H1 (cell line): ENCODE results near the gene RHOBTB1. TPM values are rescaled to one million over a fixed set of nuclear protein-coding genes. Genes with fewer than 3 reads are reported as not detected.

Experiments used
- CTCF ChIA-PET: fragments of 300-600 bp; sonication (Branson Sonifier 250); formaldehyde crosslinking; loops from one replicate; lab custom pipeline; 2021; ENCODE audit not compliant: partially characterized antibody; lab: Charles Lee
- POLR2A ChIA-PET: fragments of 300-600 bp; sonication (Branson Sonifier 250); formaldehyde crosslinking; loops from one replicate; lab custom pipeline; 2021; ENCODE audit warnings: inconsistent platforms; ENCODE audit not compliant: partially characterized antibody; lab: Charles Lee
- DNase-seq, 2 experiments: peaks; one replicate each; pipeline versions ENCODE4 v3.0.0 to v3.0.0-alpha.2; 2010 to 2022; ENCODE audit warnings: low spot score in 2 of 2, low read depth in 1 of 2, mixed read lengths in 1 of 2
- FAIRE-seq: peaks from 2 replicates; lab custom pipeline; 2011; peaks lifted over from hg19 to GRCh38; lab: Jason Lieb, UNC
- H2AFZ ChIP-seq: 2 replicates; pipeline ENCODE4 v1.8.1; 2012; ENCODE audit warnings: low read length, inconsistent platforms
- H2AK5ac ChIP-seq: 2 replicates; pipeline ENCODE4 v1.6.1; 2013; ENCODE audit warnings: low read depth, low read length
- H2BK120ac ChIP-seq: replicated peaks from 2 replicates; pipeline ENCODE3; 2013; ENCODE audit warnings: low read depth, low read length, inconsistent platforms
- H2BK12ac ChIP-seq: 2 replicates; pipeline ENCODE4 v1.6.1; 2013; ENCODE audit warnings: low read depth, low read length
- H2BK15ac ChIP-seq: 2 replicates; pipeline ENCODE4 v1.6.1; 2013; ENCODE audit warnings: low read length
- H2BK20ac ChIP-seq: 2 replicates; pipeline ENCODE4 v1.6.1; 2013; ENCODE audit warnings: low read length
- H2BK5ac ChIP-seq: 2 replicates; pipeline ENCODE4 v1.6.1; 2013; ENCODE audit warnings: low read depth, low read length
- H3K14ac ChIP-seq: 2 replicates; pipeline ENCODE4 v1.6.1; 2013; ENCODE audit warnings: inconsistent platforms; ENCODE audit not compliant: insufficient read length
- H3K18ac ChIP-seq: 2 replicates; pipeline ENCODE4 v1.6.1; 2013; ENCODE audit warnings: low read length; ENCODE audit errors: extremely low read depth
- H3K23ac ChIP-seq: 2 replicates; pipeline ENCODE4 v1.6.1; 2013; ENCODE audit warnings: inconsistent platforms; ENCODE audit not compliant: insufficient read length
- H3K23me2 ChIP-seq: 2 replicates; pipeline ENCODE4 v1.6.1; 2013; ENCODE audit warnings: low read depth, low read length
- H3K27ac ChIP-seq: 2 replicates; pipeline ENCODE4 v1.6.1; 2011; ENCODE audit warnings: low read depth, low read length, inconsistent platforms
- H3K27me3 ChIP-seq, 4 experiments: replicated peaks in 1 of 4; 1 replicate in 1 of 4; 2 replicates in 3 of 4; pipeline versions ENCODE4 v1.6.1 to v1.8.1; 2011 to 2013; ENCODE audit warnings: low read length in 3 of 4, mild to moderate bottlenecking in 3 of 4, inconsistent platforms in 2 of 4, mixed read lengths in 2 of 4, moderate library complexity in 1 of 4; ENCODE audit not compliant: control insufficient read depth in 3 of 4, insufficient read depth in 3 of 4; ENCODE audit errors: extremely low read depth in 1 of 4
- H3K36me3 ChIP-seq, 4 experiments: 2 replicates each; pipeline versions ENCODE4 v1.6.1 to v1.8.1; 2011 to 2013; ENCODE audit warnings: mild to moderate bottlenecking in 4 of 4, low read length in 3 of 4, moderate library complexity in 2 of 4, control low read depth in 1 of 4, inconsistent platforms in 1 of 4; ENCODE audit not compliant: insufficient read depth in 4 of 4, control insufficient read depth in 2 of 4
- H3K4ac ChIP-seq: replicated peaks from 2 replicates; pipeline ENCODE3; 2013; ENCODE audit warnings: low read length, low read depth, mixed read lengths, inconsistent platforms; ENCODE audit not compliant: insufficient read length
- H3K4me1 ChIP-seq, 4 experiments: replicated peaks in 1 of 4; 1 replicate in 1 of 4; 2 replicates in 3 of 4; pipeline versions ENCODE4 v1.6.1 to v1.8.1; 2011 to 2013; ENCODE audit warnings: low read length in 3 of 4, inconsistent platforms in 2 of 4, mixed read lengths in 1 of 4; ENCODE audit not compliant: insufficient read depth in 4 of 4, control insufficient read depth in 3 of 4
- H3K4me2 ChIP-seq, 2 experiments: 2 replicates each; pipeline versions ENCODE4 v1.6.1 to v1.8.1; 2011 to 2013; ENCODE audit warnings: low read depth in 2 of 2, low read length in 2 of 2, control low read depth in 1 of 2, inconsistent platforms in 1 of 2, mild to moderate bottlenecking in 1 of 2; ENCODE audit not compliant: insufficient read depth in 1 of 2
- H3K4me3 ChIP-seq, 4 experiments: fragments of 200-600, 300-600 bp in 1 of 4; sonication (generic), shearing (Covaris generic), sonication (Bioruptor Twin) in 1 of 4; 2 replicates each; pipeline versions ENCODE4 v1.5.1 to v1.8.1; 2011 to 2016; ENCODE audit warnings: low read length in 4 of 4, low read depth in 3 of 4, control low read depth in 2 of 4, inconsistent platforms in 2 of 4, mild to moderate bottlenecking in 2 of 4, mixed read lengths in 1 of 4, moderate library complexity in 1 of 4; ENCODE audit not compliant: insufficient read depth in 2 of 4; ENCODE audit errors: extremely low read depth in 1 of 4
- H3K56ac ChIP-seq: replicated peaks from 2 replicates; pipeline ENCODE3; 2013; ENCODE audit warnings: low read depth, mild to moderate bottlenecking, mixed read lengths, low read length, inconsistent platforms; ENCODE audit not compliant: insufficient read length
- H3K79me1 ChIP-seq: 2 replicates; pipeline ENCODE4 v1.6.1; 2013; ENCODE audit warnings: low read depth, low read length, control low read depth
- H3K79me2 ChIP-seq, 2 experiments: 2 replicates each; pipeline versions ENCODE4 v1.6.1 to v1.8.1; 2012 to 2013; ENCODE audit warnings: low read length in 2 of 2, mild to moderate bottlenecking in 2 of 2, inconsistent platforms in 1 of 2; ENCODE audit not compliant: insufficient read depth in 2 of 2, control insufficient read depth in 1 of 2
- H3K9ac ChIP-seq, 4 experiments: replicated peaks in 1 of 4; 1 replicate in 1 of 4; 2 replicates in 3 of 4; pipeline versions ENCODE4 v1.6.1 to v1.8.1; 2011 to 2013; ENCODE audit warnings: low read depth in 3 of 4, low read length in 3 of 4, control low read depth in 2 of 4, mild to moderate bottlenecking in 2 of 4, moderate library complexity in 2 of 4, inconsistent platforms in 1 of 4; ENCODE audit errors: extremely low read depth in 1 of 4
- H3K9me3 ChIP-seq, 2 experiments: 2 replicates each; pipeline versions ENCODE4 v1.6.1 to v1.8.1; 2012 to 2013; ENCODE audit warnings: mild to moderate bottlenecking in 2 of 2, moderate library complexity in 2 of 2, control low read depth in 1 of 2, inconsistent platforms in 1 of 2, low read depth in 1 of 2, low read length in 1 of 2, mixed read lengths in 1 of 2; ENCODE audit not compliant: insufficient read depth in 2 of 2
- H4K20me1 ChIP-seq, 2 experiments: replicated peaks in 1 of 2; 2 replicates each; pipeline versions ENCODE3 to v1.8.1; 2011 to 2013; ENCODE audit warnings: inconsistent platforms in 2 of 2, low read length in 2 of 2, mild to moderate bottlenecking in 1 of 2; ENCODE audit not compliant: insufficient read depth in 2 of 2, control insufficient read depth in 1 of 2
- H4K5ac ChIP-seq: 2 replicates; pipeline ENCODE4 v1.6.1; 2013; ENCODE audit warnings: low read length, low read depth, mixed read lengths, inconsistent platforms; ENCODE audit not compliant: insufficient read length
- H4K8ac ChIP-seq: 2 replicates; pipeline ENCODE4 v1.8.0; 2013; ENCODE audit warnings: mild to moderate bottlenecking, moderate library complexity, low read length, inconsistent platforms; ENCODE audit not compliant: insufficient read depth; ENCODE audit errors: extremely low read depth
- H4K91ac ChIP-seq: replicated peaks from 2 replicates; pipeline ENCODE3; 2013; ENCODE audit warnings: low read length, mixed read lengths, inconsistent platforms; ENCODE audit not compliant: insufficient read length
- ATF2 ChIP-seq: IDR thresholded peaks from 2 replicates; pipeline ENCODE4 v1.6.1; 2012; ENCODE audit warnings: low read length, inconsistent platforms
- EP300 ChIP-seq, 2 experiments: IDR thresholded peaks; 1 replicate in 1 of 2; 2 replicates in 1 of 2; pipeline ENCODE4 v1.6.1; 2011 to 2012; ENCODE audit warnings: low read depth in 2 of 2, low read length in 2 of 2, mild to moderate bottlenecking in 2 of 2, borderline replicate concordance in 1 of 2, inconsistent platforms in 1 of 2, moderate library complexity in 1 of 2
- HDAC2 ChIP-seq, 2 experiments: fragments of 300-600 bp in 1 of 2; sonication (generic) in 1 of 2; IDR thresholded peaks; 2 replicates each; pipeline ENCODE4 v1.6.1; 2011 to 2012; ENCODE audit warnings: low read depth in 2 of 2, low read length in 2 of 2, mild to moderate bottlenecking in 2 of 2, moderate library complexity in 2 of 2, borderline replicate concordance in 1 of 2, inconsistent platforms in 1 of 2
- POU5F1 ChIP-seq: IDR thresholded peaks from 2 replicates; pipeline ENCODE4 v1.6.1; 2011; ENCODE audit warnings: low read depth, mild to moderate bottlenecking, low read length, moderate library complexity
- RAD21 ChIP-seq, 2 experiments: IDR thresholded peaks in 1 of 2; conservative IDR thresholded peaks in 1 of 2; 2 replicates each; pipeline ENCODE4 v1.6.1; 2011; ENCODE audit warnings: low read depth in 2 of 2, low read length in 2 of 2, improper control_type of control experiment in 1 of 2, inconsistent platforms in 1 of 2, mild to moderate bottlenecking in 1 of 2, moderate library complexity in 1 of 2
- RBBP5 ChIP-seq: IDR thresholded peaks from 2 replicates; pipeline ENCODE4 v1.7.1; 2012; ENCODE audit warnings: low read depth, mild to moderate bottlenecking, inconsistent platforms, low read length, moderate library complexity, borderline replicate concordance
- SP2 ChIP-seq: IDR thresholded peaks from 2 replicates; pipeline ENCODE4 v1.6.1; 2012; ENCODE audit warnings: mild to moderate bottlenecking, low read length, inconsistent platforms
- TAF7 ChIP-seq: optimal IDR thresholded peaks from 2 replicates; pipeline ENCODE3; 2011; ENCODE audit warnings: low read depth, mild to moderate bottlenecking, inconsistent platforms, low read length, moderate library complexity, borderline replicate concordance
- TEAD4 ChIP-seq: IDR thresholded peaks from 2 replicates; pipeline ENCODE4 v1.6.1; 2012; ENCODE audit warnings: low read depth, low read length, inconsistent platforms, mixed read lengths
- WGBS, 2 experiments: shearing (Covaris generic) in 1 of 2; methylation state at CpG; one replicate each; pipeline versions ENCODE4 v1.1.6 to v1.1.7; 2013 to 2015; ENCODE audit warnings: low lambda C conversion rate in 2 of 2, mixed read lengths in 2 of 2, inconsistent platforms in 1 of 2, low coverage in 1 of 2, missing lambda C conversion rate in 1 of 2; ENCODE audit not compliant: insufficient replicate concordance in 2 of 2, insufficient coverage in 1 of 2, insufficient read length in 1 of 2; ENCODE audit errors: extremely low coverage in 1 of 2, missing lambda C conversion rate in 1 of 2; 5-methylcytosine and 5-hydroxymethylcytosine counted together
- polyA plus RNA-seq, 7 experiments: library from polyadenylated mRNA; depleted of rRNA in 3 of 7; stranded (reverse) in 5 of 7; unstranded in 2 of 7; fragments of >200 nt in 5 of 7; fragments of 200-250 nt in 2 of 7; gene quantifications; 1 replicate in 5 of 7; 2 replicates in 1 of 7; 4 replicates in 1 of 7; pipeline versions ENCODE4 v1.2.1 to v1.2.3, GENCODE V29; 2011 to 2013; ENCODE audit warnings: missing spikeins in 2 of 7, mixed read lengths in 2 of 7
- total RNA-seq: library from RNA; stranded (reverse); fragmentation: NEBNext Ultra II Directional; extraction: Animal tissue kit (Norgen Biotek cat#: 25700); gene quantifications from 2 replicates; pipeline ENCODE4 v1.2.1, GENCODE V29; 2021

The RHOBTB1 gene
- total and polyA plus RNA-seq, 2 of the 8 experiments (the other 6 are each of a cell fraction or from before 2014, with no cell fraction given), result 6.1 to 7.4 TPM

- Histone ChIP-seq H3K14ac (no peak overlapping the region), H3K4me3 (no peak overlapping the region), H2BK120ac (no peak overlapping the region), H3K18ac (no peak overlapping the region), H2BK12ac (no peak overlapping the region), H4K5ac (no peak overlapping the region), H2BK5ac (no peak overlapping the region), H3K23ac (no peak overlapping the region), H4K20me1 (no peaks in the 10 kb centered on the region), H3K4me2 (no peak overlapping the region), H3K4me1 (no peaks in the 10 kb centered on the region), H2BK20ac (no peak overlapping the region), H3K56ac (no peak overlapping the region), H3K9me3 (peaks cover 0 to 3% of the 10 kb centered on the region in 2 experiments; a peak in 1 of 4 replicates), H3K36me3 (no peaks in the 10 kb centered on the region), H3K23me2 (no peaks in the 10 kb centered on the region), H3K27ac (no peak overlapping the region), H3K4ac (no peak overlapping the region), H4K91ac (no peak overlapping the region), H3K9ac (no peak overlapping the region), H4K8ac (no peak overlapping the region), H2BK15ac (no peak overlapping the region), H3K27me3 (no peaks in the 10 kb centered on the region), H3K79me1 (no peaks in the 10 kb centered on the region), H2AK5ac (no peak overlapping the region), H2AFZ (peak overlapping the region; percentile 79; the same call in 1 of the 2 replicates), H3K79me2 (no peaks in the 10 kb centered on the region)
- ChIA-PET CTCF (interaction anchor here (1.4 kb wide), 1 partner anchor 13 kb away, joined by 3 read pairs; no protein-coding TSS in a partner anchor), POLR2A (no interaction called here)
- FAIRE-seq, result no peak
- no peak for DNase-seq
- TF ChIP-seq ATF2 (no peak), RAD21 (IDR thresholded peaks at IDR 0.05 in 1 of 2, conservative IDR thresholded peaks at IDR 0.05 in 1 of 2; ENCODE audit: low read depth in 2 of 2, low read length in 2 of 2) (no peak), TAF7 (no peak), POU5F1 (no peak), RBBP5 (no peak), SP2 (no peak), EP300 (IDR thresholded peaks at IDR 0.05; ENCODE audit: borderline replicate concordance in 1 of 2, low read depth in 2 of 2, low read length in 2 of 2) (no peak), HDAC2 (IDR thresholded peaks at IDR 0.05; ENCODE audit: borderline replicate concordance in 1 of 2, low read depth in 2 of 2, low read length in 2 of 2) (no peak), TEAD4 (no peak)
- 86% methylated on average over 3 of the region's 3 CpGs; no CpG with 5 or more reads in 1 of the 2 experiments for WGBS, 2 experiments
Measured at GRCh38 chr10:60986791-60987190, 42.8 kb upstream of the RHOBTB1 start.
